ENCODE results near the gene RYR3. TPM values are rescaled to one million over a fixed set of nuclear protein-coding genes. Genes with fewer than 3 reads are reported as not detected.
A peak's percentile ranks its signal among the peaks of the same experiment; 100 is the strongest.

The RYR3 gene
- total RNA-seq, 1 donor from 2014 or later = 0.75 TPM

GRCh38 chr15:33378866-33379480, 68.2 kb downstream of the RYR3 start:
- H3K4me3 ChIP-seq (ENCODE audit: low read depth, low read length) = no peak overlapping the region
- TF ChIP-seq CTCF (conservative IDR thresholded peaks at IDR 0.05; ENCODE audit: low read depth, low read length) = no peak
- DNase-seq (ENCODE audit: low read depth) = no peak

- no peak for DNase-seq (ENCODE audit: low read depth)
- no peak overlapping the region for H3K4me3 ChIP-seq (ENCODE audit: low read depth, low read length)
- TF ChIP-seq CTCF (conservative IDR thresholded peaks at IDR 0.05; ENCODE audit: low read depth, low read length) = no peak
Observed at GRCh38 chr15:33380406-33380805, 69.6 kb downstream of the RYR3 start.

- no peak for DNase-seq (ENCODE audit: low read depth)
- H3K4me3 ChIP-seq (ENCODE audit: low read depth, low read length) = no peak overlapping the region
- TF ChIP-seq CTCF (conservative IDR thresholded peaks at IDR 0.05; ENCODE audit: low read depth, low read length) = no peak
Observed at GRCh38 chr15:33382491-33382890, 71.7 kb downstream of the RYR3 start.

- DNase-seq (ENCODE audit: low read depth) = no peak
- no peak overlapping the region for H3K4me3 ChIP-seq (ENCODE audit: low read depth, low read length)
- no peak for TF ChIP-seq CTCF (conservative IDR thresholded peaks at IDR 0.05; ENCODE audit: low read depth, low read length)
Observed at GRCh38 chr15:33384307-33384706, 73.5 kb downstream of the RYR3 start.

GRCh38 chr15:33392453-33392852, 81.7 kb downstream of the RYR3 start:
- no peak overlapping the region for H3K4me3 ChIP-seq (ENCODE audit: low read depth, low read length)
- no peak for DNase-seq (ENCODE audit: low read depth)
- TF ChIP-seq CTCF (conservative IDR thresholded peaks at IDR 0.05; ENCODE audit: low read depth, low read length) = peak; percentile 24

- no peak for TF ChIP-seq CTCF (conservative IDR thresholded peaks at IDR 0.05; ENCODE audit: low read depth, low read length)
- DNase-seq (ENCODE audit: low read depth) = no peak
- no peak overlapping the region for H3K4me3 ChIP-seq (ENCODE audit: low read depth, low read length)
Observed at GRCh38 chr15:33393546-33393945, 82.8 kb downstream of the RYR3 start.

- no peak overlapping the region for H3K4me3 ChIP-seq (ENCODE audit: low read depth, low read length)
- no peak for TF ChIP-seq CTCF (conservative IDR thresholded peaks at IDR 0.05; ENCODE audit: low read depth, low read length)
- DNase-seq (ENCODE audit: low read depth) = no peak
Observed at GRCh38 chr15:33395321-33395720, 84.6 kb downstream of the RYR3 start.

All from epithelial cell of proximal tubule (primary cell).